HCT116 (cell line): ENCODE measurements around the gene EMP2. TPM values are rescaled to one million over a fixed set of nuclear protein-coding genes. Genes with fewer than 3 reads are reported as not detected.

Experiments used
- ATAC-seq: fragments of 200-7000 bp; cut with Tn5 transposase; 2 replicates; pipeline ENCODE4 v1.9.1; 2020; ENCODE audit warnings: mild to moderate bottlenecking, moderate library complexity
- BruUV-seq: library from RNA; stranded (reverse); fragments of 400-500 nt; replicated peaks from 2 replicates; lab custom pipeline; 2021; lab: Mats Ljungman, UMichigan
- CTCF ChIA-PET: fragments of 300-600 bp; sonication (Branson Sonifier 250); formaldehyde crosslinking; loops from one replicate; lab custom pipeline; 2021; ENCODE audit warnings: antibody characterized with exemption; lab: Charles Lee
- POLR2A ChIA-PET: fragments of 300-600, 350-600 bp; sonication (Branson Sonifier 250); formaldehyde crosslinking; loops from one replicate; lab custom pipeline; 2021; ENCODE audit warnings: antibody characterized with exemption; lab: Charles Lee
- RAD21 ChIA-PET, 2 experiments: fragments of 300-600 bp; sonication (Branson Sonifier 250); formaldehyde crosslinking; loops; one replicate each; lab custom pipeline; 2023; ENCODE audit warnings: low total read pairs in 2 of 2; ENCODE audit not compliant: uncharacterized antibody in 2 of 2, unreplicated experiment in 2 of 2, low non-redundant PET in 1 of 2; lab: Charles Lee
- DNase-seq: peaks from one replicate; pipeline ENCODE4 v3.0.0-alpha.2; 2010; ENCODE audit warnings: low read depth, low spot score
- H2AFZ ChIP-seq: fragments of 200-600 bp; shearing (Covaris generic), sonication (generic); 2 replicates; pipeline ENCODE4 v1.6.1; 2017; ENCODE audit warnings: low read depth, mixed run types, mixed read lengths, antibody characterized with exemption, low read length; ENCODE audit not compliant: poor library complexity, severe bottlenecking
- H3K27ac ChIP-seq: 2 replicates; pipeline ENCODE4 v1.5.1; 2012; ENCODE audit warnings: low read depth, low read length
- H3K27me3 ChIP-seq: fragments of 200-600 bp; sonication (generic); 2 replicates; pipeline ENCODE4 v1.6.1; 2016; ENCODE audit warnings: mixed run types, low read length, mixed read lengths; ENCODE audit not compliant: insufficient read depth
- H3K36me3 ChIP-seq, 2 experiments: fragments of 200-500 bp in 1 of 2; fragments of 200-600 bp in 1 of 2; sonication (Bioruptor generic) in 1 of 2; sonication (generic) in 1 of 2; 2 replicates each; pipeline versions ENCODE4 v1.5.1 to v1.6.1; 2014 to 2016; ENCODE audit warnings: low read length in 2 of 2, inconsistent platforms in 1 of 2, mixed read lengths in 1 of 2, mixed run types in 1 of 2; ENCODE audit not compliant: insufficient read depth in 2 of 2, control insufficient read depth in 1 of 2
- H3K4me1 ChIP-seq, 2 experiments: fragments of 200-600 bp in 1 of 2; sonication (generic) in 1 of 2; 2 replicates each; pipeline versions ENCODE4 v1.5.1 to v1.6.1; 2012 to 2017; ENCODE audit warnings: low read length in 2 of 2, inconsistent platforms in 1 of 2, mild to moderate bottlenecking in 1 of 2, mixed read lengths in 1 of 2, mixed run types in 1 of 2, moderate library complexity in 1 of 2; ENCODE audit not compliant: insufficient read depth in 2 of 2, control insufficient read depth in 1 of 2
- H3K4me2 ChIP-seq: fragments of 200-600 bp; sonication (generic); 2 replicates; pipeline ENCODE4 v1.6.1; 2017; ENCODE audit warnings: mixed run types, low read length, mixed read lengths
- H3K4me3 ChIP-seq, 2 experiments: fragments of 200-600 bp in 1 of 2; sonication (generic) in 1 of 2; replicated peaks in 1 of 2; 2 replicates each; pipeline ENCODE4 v1.5.1; 2011 to 2016; ENCODE audit warnings: low read length in 2 of 2, control low read depth in 1 of 2, low read depth in 1 of 2, mild to moderate bottlenecking in 1 of 2, mixed read lengths in 1 of 2, mixed run types in 1 of 2
- H3K79me2 ChIP-seq: fragments of 200-600 bp; sonication (generic); 2 replicates; pipeline ENCODE4 v1.6.1; 2017; ENCODE audit warnings: mild to moderate bottlenecking, mixed run types, low read length, moderate library complexity, mixed read lengths; ENCODE audit not compliant: insufficient read depth
- H3K9ac ChIP-seq: fragments of 200-600 bp; sonication (generic); 2 replicates; pipeline ENCODE4 v1.6.1; 2016; ENCODE audit warnings: low read length, mixed read lengths
- H3K9me2 ChIP-seq: fragments of 200-600 bp; sonication (generic), shearing (Covaris generic); 2 replicates; pipeline ENCODE4 v1.6.1; 2017; ENCODE audit warnings: mixed run types, mild to moderate bottlenecking, moderate library complexity; ENCODE audit not compliant: insufficient read depth
- H3K9me3 ChIP-seq, 2 experiments: fragments of 200-500 bp in 1 of 2; fragments of 200-600 bp in 1 of 2; sonication (Bioruptor generic) in 1 of 2; sonication (generic) in 1 of 2; 2 replicates each; pipeline ENCODE4 v1.6.1; 2014 to 2017; ENCODE audit warnings: low read length in 2 of 2, mixed read lengths in 2 of 2, inconsistent platforms in 1 of 2, low read depth in 1 of 2, mild to moderate bottlenecking in 1 of 2, mixed run types in 1 of 2, moderate library complexity in 1 of 2; ENCODE audit not compliant: control insufficient read depth in 1 of 2, insufficient read depth in 1 of 2
- H4K20me1 ChIP-seq: fragments of 200-600 bp; sonication (generic), shearing (Covaris generic); 2 replicates; pipeline ENCODE4 v1.6.1; 2017; ENCODE audit warnings: mixed run types, mild to moderate bottlenecking, moderate library complexity; ENCODE audit not compliant: insufficient read depth
- ATF3 ChIP-seq: IDR thresholded peaks from 2 replicates; pipeline ENCODE4 v1.6.1; 2012
- CBX3 ChIP-seq: IDR thresholded peaks from 2 replicates; pipeline ENCODE4 v1.6.1; 2012; ENCODE audit warnings: low read depth
- CEBPB ChIP-seq: IDR thresholded peaks from 2 replicates; pipeline ENCODE4 v1.6.1; 2012; ENCODE audit warnings: low read depth
- EGR1 ChIP-seq: IDR thresholded peaks from 2 replicates; pipeline ENCODE4 v1.6.1; 2012; ENCODE audit warnings: low read depth
- ELF1 ChIP-seq: IDR thresholded peaks from 2 replicates; pipeline ENCODE4 v1.6.1; 2012; ENCODE audit warnings: low read depth, borderline replicate concordance
- EZH2 ChIP-seq: fragments of 200-600 bp; sonication (generic); IDR thresholded peaks from 2 replicates; pipeline ENCODE4 v1.6.1; 2017; ENCODE audit warnings: antibody characterized with exemption, mixed run types
- EZH2phosphoT487 ChIP-seq: fragments of 200-600 bp; IDR thresholded peaks from 2 replicates; pipeline ENCODE4 v1.6.1; 2018; ENCODE audit warnings: antibody characterized with exemption, borderline replicate concordance
- FOSL1 ChIP-seq: IDR thresholded peaks from 2 replicates; pipeline ENCODE4 v1.6.1; 2012; ENCODE audit warnings: low read depth
- JUND ChIP-seq: IDR thresholded peaks from 2 replicates; pipeline ENCODE4 v1.6.1; 2012
- REST ChIP-seq: IDR thresholded peaks from 2 replicates; pipeline ENCODE4 v1.6.1; 2012; ENCODE audit warnings: low read depth
- SRF ChIP-seq: IDR thresholded peaks from 2 replicates; pipeline ENCODE4 v1.6.1; 2012; ENCODE audit warnings: low read depth
- TCF7L2 ChIP-seq: IDR thresholded peaks from 2 replicates; pipeline ENCODE4 v1.7.0; 2011; ENCODE audit warnings: borderline replicate concordance, inconsistent platforms; ENCODE audit not compliant: insufficient read depth, insufficient read length; ENCODE audit errors: extremely low read depth
- ZFX ChIP-seq: fragments of 450-650 bp; IDR thresholded peaks from 2 replicates; pipeline ENCODE4 v1.6.1; 2017
- intact Hi-C: fragments of 100-400 bp; cut with micrococcal nuclease; formaldehyde crosslinking; loops from 2 replicates; pipeline ENCODE4 v1.10.0; 2022
- total RNA-seq: library from RNA; stranded (reverse); gene quantifications from one replicate; pipeline ENCODE4 v1.2.1, GENCODE V29; 2021; ENCODE audit not compliant: unreplicated experiment
- TF ChIP-seq, protein P1 (sequence below): IDR thresholded peaks from 2 replicates; pipeline ENCODE4 v1.6.1; 2012

Gene EMP2
- total RNA-seq, 1 experiment from 2014 or later = 32.6 TPM

- Histone ChIP-seq H3K36me3 (no peaks in the 10 kb centered on the region), H3K27me3 (no peaks in the 10 kb centered on the region), H4K20me1 (no peaks in the 10 kb centered on the region), H3K4me2 (no peak overlapping the region), H3K9ac (no peak overlapping the region), H2AFZ (no peak overlapping the region), H3K27ac (no peak overlapping the region), H3K4me3 (no peak overlapping the region), H3K79me2 (no peaks in the 10 kb centered on the region), H3K9me2 (no peaks in the 10 kb centered on the region), H3K4me1 (peaks cover 4 to 8% of the 10 kb centered on the region in 2 experiments), H3K9me3 (no peaks in the 10 kb centered on the region)
- no peak for DNase-seq
- CTCF ChIA-PET = no interaction called here
- intact Hi-C loops = no loop called here
- POLR2A ChIA-PET = no interaction called here
- ATAC-seq = no peak
- no TSS peak for BruUV-seq
- TF ChIP-seq EGR1 (no peak), SRF (no peak)
- RAD21 ChIA-PET = no interaction called here
These were observed 19.2 kb upstream of the EMP2 start for GRCh38 chr16:10599626-10600025.

- TF ChIP-seq FOSL1 = no peak
- TF ChIP-seq JUND = no peak
- TF ChIP-seq EZH2phosphoT487 = no peak
- TF ChIP-seq EZH2 = no peak
- no peak for TF ChIP-seq EGR1
- TF ChIP-seq, protein P1, sequence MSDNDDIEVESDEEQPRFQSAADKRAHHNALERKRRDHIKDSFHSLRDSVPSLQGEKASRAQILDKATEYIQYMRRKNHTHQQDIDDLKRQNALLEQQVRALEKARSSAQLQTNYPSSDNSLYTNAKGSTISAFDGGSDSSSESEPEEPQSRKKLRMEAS = no peak
- TF ChIP-seq CEBPB = no peak
- TF ChIP-seq ELF1 = no peak
- no peak for TF ChIP-seq SRF
- TF ChIP-seq ZFX = no peak
- no peak for TF ChIP-seq TCF7L2
- TF ChIP-seq ATF3 = no peak
- no peak for TF ChIP-seq CBX3
- no peak for TF ChIP-seq REST
- ChIA-PET POLR2A (no interaction called here), RAD21 (no interaction called here), CTCF (no interaction called here)
- no peak overlapping the region for H3K27ac ChIP-seq
- H3K4me3 ChIP-seq = no peak overlapping the region
- H3K9me2 ChIP-seq = no peaks in the 10 kb centered on the region
- H3K4me1 ChIP-seq = peaks cover 9 to 15% of the 10 kb centered on the region in 2 experiments
- intact Hi-C loops = no loop called here
- no peak overlapping the region for H3K4me2 ChIP-seq
- no peaks in the 10 kb centered on the region for H4K20me1 ChIP-seq
- no peaks in the 10 kb centered on the region for H3K79me2 ChIP-seq
- H3K9ac ChIP-seq = no peak overlapping the region
- BruUV-seq = no TSS peak
- H3K27me3 ChIP-seq = no peaks in the 10 kb centered on the region
- H3K9me3 ChIP-seq = no peaks in the 10 kb centered on the region
- H3K36me3 ChIP-seq = no peaks in the 10 kb centered on the region
- ATAC-seq = no peak
- no peak overlapping the region for H2AFZ ChIP-seq
- no peak for DNase-seq
These were observed 17.8 kb upstream of the EMP2 start for GRCh38 chr16:10598157-10598556.
